ENCODE measurements around the gene LDAF1. TPM values are rescaled to one million over a fixed set of nuclear protein-coding genes. Genes with fewer than 3 reads are reported as not detected.

LDAF1 gene
- total and polyA plus RNA-seq, 10 donors: 6.3 to 22.1 (median 12.0) TPM

GRCh38 chr16:21120976-21121520, 37.4 kb upstream of the LDAF1 start:
- 71 to 88% (median 76%) methylated on average over 2 of the region's 2 CpGs for WGBS, 5 donors
- intact Hi-C loops (cut with DNase I; ENCODE audit: low total_unique reads): no loop called here
- Histone ChIP-seq H3K4me3 (no peak overlapping the region), H3K36me3 (no peaks in the 10 kb centered on the region), H3K4me1 (peaks cover 0 to 7% (median 2%) of the 10 kb centered on the region in 6 donors), H3K27ac (no peak overlapping the region), H3K27me3 (replicated peaks in 1 of 7) (no peaks in the 10 kb centered on the region), H3K9me3 (peaks cover 0 to 13% (median 0%) of the 10 kb centered on the region in 8 donors)
- DNase-seq: no peak
- TF ChIP-seq POLR2AphosphoS5 (IDR thresholded peaks at IDR 0.05) (no peak), POLR2A (IDR thresholded peaks at IDR 0.05) (no peak)
- TF ChIP-seq, protein P1, sequence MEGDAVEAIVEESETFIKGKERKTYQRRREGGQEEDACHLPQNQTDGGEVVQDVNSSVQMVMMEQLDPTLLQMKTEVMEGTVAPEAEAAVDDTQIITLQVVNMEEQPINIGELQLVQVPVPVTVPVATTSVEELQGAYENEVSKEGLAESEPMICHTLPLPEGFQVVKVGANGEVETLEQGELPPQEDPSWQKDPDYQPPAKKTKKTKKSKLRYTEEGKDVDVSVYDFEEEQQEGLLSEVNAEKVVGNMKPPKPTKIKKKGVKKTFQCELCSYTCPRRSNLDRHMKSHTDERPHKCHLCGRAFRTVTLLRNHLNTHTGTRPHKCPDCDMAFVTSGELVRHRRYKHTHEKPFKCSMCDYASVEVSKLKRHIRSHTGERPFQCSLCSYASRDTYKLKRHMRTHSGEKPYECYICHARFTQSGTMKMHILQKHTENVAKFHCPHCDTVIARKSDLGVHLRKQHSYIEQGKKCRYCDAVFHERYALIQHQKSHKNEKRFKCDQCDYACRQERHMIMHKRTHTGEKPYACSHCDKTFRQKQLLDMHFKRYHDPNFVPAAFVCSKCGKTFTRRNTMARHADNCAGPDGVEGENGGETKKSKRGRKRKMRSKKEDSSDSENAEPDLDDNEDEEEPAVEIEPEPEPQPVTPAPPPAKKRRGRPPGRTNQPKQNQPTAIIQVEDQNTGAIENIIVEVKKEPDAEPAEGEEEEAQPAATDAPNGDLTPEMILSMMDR (IDR thresholded peaks at IDR 0.05 in 8 of 11, conservative IDR thresholded peaks at IDR 0.05 in 3 of 11): no peak

DNA sequence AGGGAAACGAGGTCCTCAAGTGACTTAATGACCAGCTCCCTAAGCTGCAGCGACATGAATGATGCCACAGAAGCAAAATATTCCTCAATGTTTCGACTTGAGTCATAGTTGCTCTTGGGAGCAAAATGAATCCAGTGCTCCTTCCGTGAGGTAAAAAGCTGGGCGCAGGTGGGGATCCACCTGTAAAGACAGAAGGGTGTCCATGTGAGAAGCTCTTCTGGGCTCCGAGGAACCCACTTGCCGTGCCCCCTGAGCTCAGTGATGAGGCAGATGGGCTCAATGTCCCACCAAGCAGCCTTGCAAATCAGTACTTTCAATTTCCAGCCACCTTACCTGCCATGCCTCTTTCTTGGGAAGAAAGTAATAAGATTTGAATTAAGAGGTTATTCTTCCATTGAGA, 33.3 kb upstream of the LDAF1 start:
- WGBS, 5 donors: 88 to 93% (median 90%) methylated on average over 7 of the region's 7 CpGs
- intact Hi-C loops (cut with DNase I; ENCODE audit: low total_unique reads): no loop called here

GRCh38 chr16:21126518-21126917, 32.0 kb upstream of the LDAF1 start:
- no peak for DNase-seq
- peaks cover 0 to 8% (median 0%) of the 10 kb centered on the region in 7 donors for H3K27me3 ChIP-seq (replicated peaks in 1 of 7)
- intact Hi-C loops (cut with DNase I; ENCODE audit: low total_unique reads): no loop called here
- 79 to 91% (median 85%) methylated on average over 7 of the region's 7 CpGs for WGBS, 5 donors
- no peaks in the 10 kb centered on the region for H3K36me3 ChIP-seq
- no peaks in the 10 kb centered on the region for H3K4me1 ChIP-seq
- H3K4me3 ChIP-seq: no peak overlapping the region
- H3K9me3 ChIP-seq: no peaks in the 10 kb centered on the region
- no peak for TF ChIP-seq POLR2AphosphoS5 (IDR thresholded peaks at IDR 0.05)
- TF ChIP-seq POLR2A (IDR thresholded peaks at IDR 0.05): no peak
- TF ChIP-seq, protein P1 (IDR thresholded peaks at IDR 0.05 in 8 of 11, conservative IDR thresholded peaks at IDR 0.05 in 3 of 11): no peak
- no peak overlapping the region for H3K27ac ChIP-seq

More for the DNA sequence above, 33.3 kb upstream of the LDAF1 start:
- Histone ChIP-seq H3K36me3 (no peaks in the 10 kb centered on the region), H3K27me3 (replicated peaks in 1 of 7) (peaks cover 0 to 8% (median 0%) of the 10 kb centered on the region in 7 donors), H3K9me3 (no peaks in the 10 kb centered on the region), H3K4me1 (no peaks in the 10 kb centered on the region), H3K4me3 (no peak overlapping the region), H3K27ac (no peak overlapping the region)
- TF ChIP-seq POLR2AphosphoS5 (IDR thresholded peaks at IDR 0.05) (no peak), POLR2A (IDR thresholded peaks at IDR 0.05) (no peak)
- TF ChIP-seq, protein P1 (IDR thresholded peaks at IDR 0.05 in 8 of 11, conservative IDR thresholded peaks at IDR 0.05 in 3 of 11): no peak
- DNase-seq: no peak

- H3K4me3 ChIP-seq: no peak overlapping the region
- 88 to 95% (median 89%) methylated on average over 6 of the region's 6 CpGs for WGBS, 5 donors
- H3K27ac ChIP-seq: no peak overlapping the region
- TF ChIP-seq, protein P1 (IDR thresholded peaks at IDR 0.05 in 8 of 11, conservative IDR thresholded peaks at IDR 0.05 in 3 of 11): no peak
- TF ChIP-seq POLR2A (IDR thresholded peaks at IDR 0.05): no peak
- TF ChIP-seq POLR2AphosphoS5 (IDR thresholded peaks at IDR 0.05): no peak
- no peaks in the 10 kb centered on the region for H3K4me1 ChIP-seq
- H3K27me3 ChIP-seq (replicated peaks in 1 of 7): peaks cover 0 to 8% (median 0%) of the 10 kb centered on the region in 7 donors
- intact Hi-C loops (cut with DNase I; ENCODE audit: low total_unique reads): no loop called here
- DNase-seq: no peak
- no peaks in the 10 kb centered on the region for H3K9me3 ChIP-seq
- no peaks in the 10 kb centered on the region for H3K36me3 ChIP-seq
Observed at GRCh38 chr16:21128991-21129390, 29.5 kb upstream of the LDAF1 start.

All from spleen (tissue), 11 donors.